Fibroblast of pulmonary artery (primary cell): Measurements from ENCODE around the gene TUSC2.

ENCODE experiments used
- DNase-seq: peaks from one replicate; pipeline ENCODE4 v3.0.0-alpha.2; 2010; ENCODE audit warnings: low read depth
- H3K4me3 ChIP-seq: replicated peaks from 2 replicates; pipeline ENCODE4 v1.5.1; 2011; ENCODE audit warnings: low read depth, mild to moderate bottlenecking, control low read depth, low read length, moderate library complexity
- TF ChIP-seq, protein P1 (sequence below): IDR thresholded peaks from 2 replicates; pipeline ENCODE4 v1.5.1; 2011; ENCODE audit warnings: mild to moderate bottlenecking, control low read depth, low read length, inconsistent platforms; ENCODE audit errors: missing control alignments

The TUSC2 gene

GRCh38 chr3:50336452-50337174 lies 8.6 kb upstream of the TUSC2 start:
- TF ChIP-seq, protein P1, sequence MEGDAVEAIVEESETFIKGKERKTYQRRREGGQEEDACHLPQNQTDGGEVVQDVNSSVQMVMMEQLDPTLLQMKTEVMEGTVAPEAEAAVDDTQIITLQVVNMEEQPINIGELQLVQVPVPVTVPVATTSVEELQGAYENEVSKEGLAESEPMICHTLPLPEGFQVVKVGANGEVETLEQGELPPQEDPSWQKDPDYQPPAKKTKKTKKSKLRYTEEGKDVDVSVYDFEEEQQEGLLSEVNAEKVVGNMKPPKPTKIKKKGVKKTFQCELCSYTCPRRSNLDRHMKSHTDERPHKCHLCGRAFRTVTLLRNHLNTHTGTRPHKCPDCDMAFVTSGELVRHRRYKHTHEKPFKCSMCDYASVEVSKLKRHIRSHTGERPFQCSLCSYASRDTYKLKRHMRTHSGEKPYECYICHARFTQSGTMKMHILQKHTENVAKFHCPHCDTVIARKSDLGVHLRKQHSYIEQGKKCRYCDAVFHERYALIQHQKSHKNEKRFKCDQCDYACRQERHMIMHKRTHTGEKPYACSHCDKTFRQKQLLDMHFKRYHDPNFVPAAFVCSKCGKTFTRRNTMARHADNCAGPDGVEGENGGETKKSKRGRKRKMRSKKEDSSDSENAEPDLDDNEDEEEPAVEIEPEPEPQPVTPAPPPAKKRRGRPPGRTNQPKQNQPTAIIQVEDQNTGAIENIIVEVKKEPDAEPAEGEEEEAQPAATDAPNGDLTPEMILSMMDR: no peak
- peak overlapping the region; percentile 94 for H3K4me3 ChIP-seq
- no peak for DNase-seq

GRCh38 chr3:50334339-50335075 lies 6.5 kb upstream of the TUSC2 start:
- no peak for DNase-seq
- H3K4me3 ChIP-seq: peak overlapping the region; percentile 10
- TF ChIP-seq, protein P1: no peak

GRCh38 chr3:50333744-50334328 lies 5.8 kb upstream of the TUSC2 start:
- peak; percentile 94 for DNase-seq
- TF ChIP-seq, protein P1: no peak
- H3K4me3 ChIP-seq: no peak overlapping the region

DNA sequence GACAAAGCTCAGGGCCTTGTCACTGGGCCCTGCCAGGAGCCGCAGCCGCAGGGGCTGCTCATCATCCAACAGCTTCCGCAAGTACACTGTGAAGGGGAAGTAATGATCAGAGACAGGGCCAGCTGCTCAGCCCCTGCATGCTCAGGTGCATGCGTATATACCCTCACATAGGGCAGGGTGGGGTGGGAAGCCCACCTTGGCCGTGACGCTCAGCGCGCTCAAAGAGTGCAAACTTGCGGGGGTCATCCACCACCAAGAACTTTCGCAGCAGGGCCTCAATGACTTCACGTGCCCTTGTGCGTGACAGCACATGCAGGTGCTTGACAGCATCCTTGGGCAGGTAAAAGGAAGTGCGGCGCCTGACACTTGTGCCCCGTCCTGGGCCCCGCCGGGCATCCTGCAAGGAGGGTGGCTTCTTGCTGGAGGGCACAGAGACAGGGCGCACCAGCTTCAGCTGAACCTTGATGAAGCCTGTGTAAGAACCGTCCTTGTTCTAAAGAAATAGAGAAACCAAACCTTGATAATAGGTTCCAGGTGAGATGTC lies 3.4 kb upstream of the TUSC2 start:
- no peak for DNase-seq
- no peak overlapping the region for H3K4me3 ChIP-seq
- TF ChIP-seq, protein P1: no peak

DNA sequence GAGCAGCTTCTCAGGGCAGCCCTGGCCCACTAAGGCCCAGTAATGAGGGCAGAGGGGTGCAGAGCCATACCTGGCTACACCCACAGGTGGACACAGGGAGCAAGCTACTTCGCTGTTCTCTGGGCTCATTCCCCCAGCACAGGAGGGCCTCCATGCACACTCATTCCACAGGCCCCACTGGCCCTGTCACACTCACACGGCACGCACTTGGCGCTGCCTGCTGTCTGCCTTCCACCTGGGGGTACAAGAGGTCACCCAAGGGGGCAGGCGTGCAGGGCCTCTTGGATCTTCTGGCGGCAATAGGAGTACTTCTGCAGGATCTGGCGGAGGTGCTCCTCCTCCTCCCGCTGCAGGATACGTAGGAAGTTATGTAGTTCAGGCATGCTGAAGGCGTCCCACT lies 2.3 kb upstream of the TUSC2 start:
- H3K4me3 ChIP-seq: no peak overlapping the region
- TF ChIP-seq, protein P1: no peak
- no peak for DNase-seq

GRCh38 chr3:50327129-50327528 lies 894 bp downstream of the TUSC2 start:
- DNase-seq: no peak
- TF ChIP-seq, protein P1: no peak
- H3K4me3 ChIP-seq: peak overlapping the region; percentile 88
